Neuronal stem cell (in vitro differentiated cells): ENCODE data around the gene PTPRD.

Experiments
- DNase-seq: peaks from one replicate; pipeline ENCODE4 v3.0.0-alpha.2; 2013; ENCODE audit warnings: low spot score
- H2AFZ ChIP-seq: one replicate; pipeline ENCODE4 v1.6.1; 2013; ENCODE audit warnings: mild to moderate bottlenecking, low read length, inconsistent platforms
- H2AK5ac ChIP-seq: 2 replicates; pipeline ENCODE4 v1.6.1; 2013; ENCODE audit warnings: low read depth, mild to moderate bottlenecking, inconsistent platforms, low read length, moderate library complexity, mixed read lengths
- H2BK120ac ChIP-seq: 2 replicates; pipeline ENCODE4 v1.6.1; 2013; ENCODE audit warnings: low read depth, mild to moderate bottlenecking, inconsistent platforms, low read length, moderate library complexity, mixed read lengths
- H2BK12ac ChIP-seq: one replicate; pipeline ENCODE4 v1.6.1; 2013; ENCODE audit warnings: low read length, inconsistent platforms
- H2BK15ac ChIP-seq: 2 replicates; pipeline ENCODE4 v1.6.1; 2013; ENCODE audit warnings: mild to moderate bottlenecking, low read length, inconsistent platforms, mixed read lengths
- H2BK5ac ChIP-seq: one replicate; pipeline ENCODE4 v1.6.1; 2013; ENCODE audit warnings: inconsistent platforms, mild to moderate bottlenecking, low read length, moderate library complexity
- H3K14ac ChIP-seq: one replicate; pipeline ENCODE4 v1.6.1; 2013; ENCODE audit warnings: low read length, inconsistent platforms
- H3K18ac ChIP-seq: 2 replicates; pipeline ENCODE4 v1.6.1; 2013; ENCODE audit warnings: low read length, inconsistent platforms
- H3K23ac ChIP-seq: 2 replicates; pipeline ENCODE4 v1.6.1; 2013; ENCODE audit warnings: low read depth, mild to moderate bottlenecking, mixed read lengths, low read length, inconsistent platforms; ENCODE audit not compliant: poor library complexity
- H3K27ac ChIP-seq: replicated peaks from 3 replicates; pipeline ENCODE4 v1.5.1; 2013; ENCODE audit warnings: low read length, inconsistent platforms
- H3K27me3 ChIP-seq, 3 experiments: 2 replicates each; pipeline ENCODE4 v1.6.1; 2013; ENCODE audit warnings: low read length in 3 of 3, mild to moderate bottlenecking in 2 of 3, inconsistent platforms in 1 of 3, low read depth in 1 of 3, mixed read lengths in 1 of 3, moderate library complexity in 1 of 3; ENCODE audit not compliant: control insufficient read depth in 3 of 3, insufficient read depth in 3 of 3
- H3K36me3 ChIP-seq, 2 donors: replicated peaks in 1 of 2; 2 replicates each; pipeline ENCODE4 v1.6.1; 2013; ENCODE audit warnings: low read length in 2 of 2; ENCODE audit not compliant: control insufficient read depth in 2 of 2, insufficient read depth in 2 of 2
- H3K4ac ChIP-seq: 2 replicates; pipeline ENCODE4 v1.6.1; 2013; ENCODE audit warnings: inconsistent platforms, mild to moderate bottlenecking, low read length, moderate library complexity
- H3K4me1 ChIP-seq, 2 donors: 1 replicate in 1 of 2; 2 replicates in 1 of 2; pipeline ENCODE4 v1.6.1; 2013; ENCODE audit warnings: low read length in 2 of 2, low read depth in 1 of 2; ENCODE audit not compliant: control insufficient read depth in 2 of 2, insufficient read depth in 1 of 2
- H3K4me2 ChIP-seq: one replicate; pipeline ENCODE4 v1.6.1; 2013; ENCODE audit warnings: mild to moderate bottlenecking, low read length, inconsistent platforms; ENCODE audit not compliant: insufficient read depth, poor library complexity, severe bottlenecking
- H3K4me3 ChIP-seq, 2 donors: 2 replicates each; pipeline ENCODE4 v1.5.1; 2013; ENCODE audit warnings: low read length in 2 of 2, mild to moderate bottlenecking in 2 of 2, inconsistent platforms in 1 of 2, moderate library complexity in 1 of 2
- H3K79me1 ChIP-seq: one replicate; pipeline ENCODE4 v1.6.1; 2013; ENCODE audit warnings: low read depth, mild to moderate bottlenecking, inconsistent platforms, low read length, moderate library complexity
- H3K9ac ChIP-seq: one replicate; pipeline ENCODE4 v1.6.1; 2013; ENCODE audit warnings: mild to moderate bottlenecking, low read depth, low read length, inconsistent platforms; ENCODE audit not compliant: poor library complexity
- H3K9me3 ChIP-seq, 2 donors: replicated peaks in 1 of 2; 2 replicates each; pipeline versions ENCODE3 to v1.6.1; 2013; ENCODE audit warnings: low read length in 2 of 2, mild to moderate bottlenecking in 2 of 2, inconsistent platforms in 1 of 2, low read depth in 1 of 2, mixed read lengths in 1 of 2, moderate library complexity in 1 of 2; ENCODE audit not compliant: control insufficient read depth in 2 of 2, insufficient read depth in 1 of 2
- H4K8ac ChIP-seq: one replicate; pipeline ENCODE4 v1.6.1; 2013; ENCODE audit warnings: low read depth, mild to moderate bottlenecking, inconsistent platforms, low read length, moderate library complexity
- H4K91ac ChIP-seq: one replicate; pipeline ENCODE4 v1.6.1; 2013; ENCODE audit warnings: low read length, low read depth, mild to moderate bottlenecking, inconsistent platforms; ENCODE audit not compliant: poor library complexity
- WGBS, 2 donors: extraction: QIAGEN DNeasy Blood & Tissue Kit; methylation state at CpG; one replicate each; pipeline ENCODE4 v1.1.7; 2013; ENCODE audit warnings: missing lambda C conversion rate in 2 of 2, mixed read lengths in 1 of 2; ENCODE audit not compliant: insufficient read length in 2 of 2, insufficient replicate concordance in 1 of 2; ENCODE audit errors: extremely low coverage in 2 of 2; 5-methylcytosine and 5-hydroxymethylcytosine counted together

The PTPRD gene

DNA sequence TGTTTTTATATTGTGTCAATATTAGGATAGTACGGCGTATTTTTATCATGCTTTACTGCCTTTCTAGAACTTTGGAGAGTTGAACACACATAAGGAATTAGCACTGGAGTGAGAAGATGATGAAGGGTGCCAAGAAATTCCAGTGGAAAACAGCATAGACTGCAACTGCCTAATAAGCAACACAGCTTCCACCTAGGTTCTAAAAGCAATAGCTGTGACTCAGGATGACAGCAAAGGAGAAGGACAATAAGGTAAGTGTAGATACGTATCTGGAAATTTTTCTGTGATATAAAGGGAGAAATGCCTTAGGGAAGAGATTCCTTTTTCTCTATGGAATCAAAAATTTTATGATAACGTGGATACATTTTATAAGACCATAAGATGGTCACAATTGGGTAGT is 7.4 kb downstream of the PTPRD start:
- H3K27me3 ChIP-seq = peaks cover 0 to under 1% (median 0%) of the 10 kb centered on the region in 3 experiments
- no peak overlapping the region for H3K18ac ChIP-seq
- H3K9me3 ChIP-seq = no peaks in the 10 kb centered on the region
- no peaks in the 10 kb centered on the region for H3K4me1 ChIP-seq
- no peak overlapping the region for H2BK120ac ChIP-seq
- H2BK15ac ChIP-seq = no peak overlapping the region
- no CpG with 5 or more reads among the region's 4 CpGs for WGBS, 2 donors
- no peak overlapping the region for H3K14ac ChIP-seq
- H3K23ac ChIP-seq = no peak overlapping the region
- H4K8ac ChIP-seq = no peak overlapping the region
- no peak overlapping the region for H2AK5ac ChIP-seq
- H3K4me3 ChIP-seq = no peak overlapping the region
- no peaks in the 10 kb centered on the region for H3K36me3 ChIP-seq
- no peak overlapping the region for H4K91ac ChIP-seq
- H2BK12ac ChIP-seq = no peak overlapping the region
- H2AFZ ChIP-seq = no peak overlapping the region
- no peaks in the 10 kb centered on the region for H3K79me1 ChIP-seq
- H3K27ac ChIP-seq = no peak overlapping the region
- no peak overlapping the region for H2BK5ac ChIP-seq
- no peak overlapping the region for H3K4me2 ChIP-seq
- no peak for DNase-seq
- no peak overlapping the region for H3K9ac ChIP-seq
- no peak overlapping the region for H3K4ac ChIP-seq

DNA sequence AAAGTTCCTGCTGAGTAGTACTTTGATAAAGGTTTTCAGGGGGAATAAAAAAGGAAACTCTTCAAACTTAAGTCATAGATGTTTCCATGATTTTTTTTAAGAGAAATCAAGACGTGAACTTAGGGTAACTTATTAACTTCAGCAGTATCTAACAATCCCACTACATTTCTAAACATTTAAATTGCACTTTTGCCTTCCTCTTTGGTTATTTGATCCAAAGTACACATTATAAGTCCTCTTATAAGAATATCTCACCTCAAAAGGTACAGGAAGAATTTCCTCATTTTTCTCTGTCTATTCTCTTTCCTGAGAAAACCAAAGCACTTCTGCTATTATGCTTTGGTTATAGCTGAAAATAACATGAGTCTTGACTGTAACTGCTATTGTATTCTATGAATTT is 7.9 kb downstream of the PTPRD start:
- no peak overlapping the region for H2BK5ac ChIP-seq
- no peak overlapping the region for H4K8ac ChIP-seq
- no peaks in the 10 kb centered on the region for H3K27me3 ChIP-seq
- H3K9me3 ChIP-seq = no peaks in the 10 kb centered on the region
- H2AFZ ChIP-seq = no peak overlapping the region
- H3K27ac ChIP-seq = no peak overlapping the region
- no peak overlapping the region for H2AK5ac ChIP-seq
- H3K23ac ChIP-seq = no peak overlapping the region
- no peak overlapping the region for H2BK15ac ChIP-seq
- H2BK12ac ChIP-seq = no peak overlapping the region
- H3K4me3 ChIP-seq = no peak overlapping the region
- no peak overlapping the region for H3K4me2 ChIP-seq
- H3K36me3 ChIP-seq = no peaks in the 10 kb centered on the region
- H3K9ac ChIP-seq = no peak overlapping the region
- no peak for DNase-seq
- no peak overlapping the region for H2BK120ac ChIP-seq
- H3K4ac ChIP-seq = no peak overlapping the region
- no peaks in the 10 kb centered on the region for H3K4me1 ChIP-seq
- H4K91ac ChIP-seq = no peak overlapping the region
- WGBS, 2 donors = no CpG with 5 or more reads among the region's 1 CpG
- no peak overlapping the region for H3K18ac ChIP-seq
- no peaks in the 10 kb centered on the region for H3K79me1 ChIP-seq
- no peak overlapping the region for H3K14ac ChIP-seq

GRCh38 chr9:10597801-10598200 is 15.0 kb downstream of the PTPRD start:
- WGBS, 2 donors = no CpG with 5 or more reads among the region's 3 CpGs
- H4K91ac ChIP-seq = no peak overlapping the region
- no peak overlapping the region for H2AFZ ChIP-seq
- H3K4me3 ChIP-seq = no peak overlapping the region
- H3K4me1 ChIP-seq = no peaks in the 10 kb centered on the region
- H3K14ac ChIP-seq = no peak overlapping the region
- no peak for DNase-seq
- H2BK120ac ChIP-seq = no peak overlapping the region
- H4K8ac ChIP-seq = no peak overlapping the region
- no peak overlapping the region for H3K18ac ChIP-seq
- no peak overlapping the region for H2BK12ac ChIP-seq
- no peak overlapping the region for H3K27ac ChIP-seq
- no peaks in the 10 kb centered on the region for H3K79me1 ChIP-seq
- H3K27me3 ChIP-seq = no peaks in the 10 kb centered on the region
- no peaks in the 10 kb centered on the region for H3K36me3 ChIP-seq
- H3K4me2 ChIP-seq = no peak overlapping the region
- H3K23ac ChIP-seq = no peak overlapping the region
- no peak overlapping the region for H3K9ac ChIP-seq
- no peak overlapping the region for H2BK5ac ChIP-seq
- no peaks in the 10 kb centered on the region for H3K9me3 ChIP-seq
- no peak overlapping the region for H2BK15ac ChIP-seq
- H3K4ac ChIP-seq = no peak overlapping the region
- no peak overlapping the region for H2AK5ac ChIP-seq

DNA sequence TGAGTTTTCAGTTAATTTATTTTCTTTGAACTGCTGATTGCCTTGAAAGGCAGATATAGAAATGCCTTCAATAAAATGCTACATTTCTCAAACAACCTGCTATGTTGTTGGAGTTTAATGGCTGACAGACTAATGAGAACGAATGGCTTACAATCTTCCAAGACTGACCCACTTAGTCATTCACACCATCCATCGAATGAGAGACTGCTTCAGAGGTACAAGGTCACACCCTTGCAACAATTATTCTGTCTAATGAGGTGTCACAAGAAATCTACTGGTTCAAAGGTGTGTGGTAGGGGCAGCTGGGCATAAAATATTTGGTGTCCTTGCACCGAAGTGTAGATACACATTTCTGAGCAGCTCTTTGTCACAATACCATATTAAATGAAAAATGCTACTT is 18.3 kb downstream of the PTPRD start:
- Histone ChIP-seq H3K4me2 (no peak overlapping the region), H3K36me3 (no peaks in the 10 kb centered on the region), H3K23ac (no peak overlapping the region), H2BK15ac (no peak overlapping the region), H3K4me3 (no peak overlapping the region), H2AK5ac (no peak overlapping the region), H3K9me3 (no peaks in the 10 kb centered on the region), H3K9ac (no peak overlapping the region), H3K79me1 (no peaks in the 10 kb centered on the region), H2BK120ac (no peak overlapping the region), H2AFZ (no peak overlapping the region), H3K27ac (no peak overlapping the region), H4K91ac (no peak overlapping the region), H4K8ac (no peak overlapping the region), H3K4me1 (no peaks in the 10 kb centered on the region), H3K18ac (no peak overlapping the region), H2BK5ac (no peak overlapping the region), H3K27me3 (no peaks in the 10 kb centered on the region), H3K4ac (no peak overlapping the region), H2BK12ac (no peak overlapping the region), H3K14ac (no peak overlapping the region)
- WGBS, 2 donors = no CpG with 5 or more reads among the region's 3 CpGs
- no peak for DNase-seq
